ENCODE data around the gene ZBTB5. TPM values are rescaled to one million over a fixed set of nuclear protein-coding genes. Genes with fewer than 3 reads are reported as not detected.
A peak's percentile ranks its signal among the peaks of the same experiment; 100 is the strongest.

Gene ZBTB5
- total and polyA plus RNA-seq, 2 of the 13 experiments (the other 11 are each of a cell fraction or from before 2014, with no cell fraction given), result 12.5 to 20.5 TPM

DNA sequence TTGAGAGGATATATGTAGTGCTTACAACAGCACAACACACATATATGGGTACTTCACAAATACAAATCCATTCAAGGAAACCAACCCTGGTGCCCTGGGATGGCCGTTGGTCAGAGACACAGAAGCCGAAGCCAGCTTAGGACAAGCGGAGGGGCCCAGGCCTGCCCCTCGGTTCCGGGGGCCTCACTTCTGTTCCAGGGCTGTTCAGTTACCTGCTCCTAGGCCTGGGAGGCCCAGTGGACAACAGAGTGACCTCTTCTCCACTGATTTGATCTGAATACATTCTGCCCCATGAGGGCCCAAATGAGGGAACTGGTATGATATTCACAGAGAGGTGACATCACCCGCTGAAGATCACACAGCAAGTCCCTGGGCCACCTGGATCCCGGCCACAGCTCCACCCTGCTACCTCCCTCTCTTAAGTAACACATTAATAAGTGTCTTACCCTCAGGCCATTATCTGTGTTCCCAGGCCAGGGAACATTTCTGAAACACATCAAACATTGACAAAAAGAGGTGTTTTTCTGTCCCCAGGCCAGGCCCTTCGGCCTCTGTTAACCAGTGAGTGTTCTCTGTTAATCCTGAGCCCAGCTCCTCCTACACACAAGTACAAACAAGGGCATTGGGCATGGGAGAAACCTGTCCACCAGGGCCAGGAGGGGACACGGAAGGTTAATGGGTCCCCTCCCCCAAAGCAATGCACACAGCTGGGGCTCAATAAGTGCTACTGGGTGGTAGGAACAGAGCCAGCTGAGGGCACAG, 47.2 kb downstream of the ZBTB5 start (continued):
- TF ChIP-seq, protein P1, sequence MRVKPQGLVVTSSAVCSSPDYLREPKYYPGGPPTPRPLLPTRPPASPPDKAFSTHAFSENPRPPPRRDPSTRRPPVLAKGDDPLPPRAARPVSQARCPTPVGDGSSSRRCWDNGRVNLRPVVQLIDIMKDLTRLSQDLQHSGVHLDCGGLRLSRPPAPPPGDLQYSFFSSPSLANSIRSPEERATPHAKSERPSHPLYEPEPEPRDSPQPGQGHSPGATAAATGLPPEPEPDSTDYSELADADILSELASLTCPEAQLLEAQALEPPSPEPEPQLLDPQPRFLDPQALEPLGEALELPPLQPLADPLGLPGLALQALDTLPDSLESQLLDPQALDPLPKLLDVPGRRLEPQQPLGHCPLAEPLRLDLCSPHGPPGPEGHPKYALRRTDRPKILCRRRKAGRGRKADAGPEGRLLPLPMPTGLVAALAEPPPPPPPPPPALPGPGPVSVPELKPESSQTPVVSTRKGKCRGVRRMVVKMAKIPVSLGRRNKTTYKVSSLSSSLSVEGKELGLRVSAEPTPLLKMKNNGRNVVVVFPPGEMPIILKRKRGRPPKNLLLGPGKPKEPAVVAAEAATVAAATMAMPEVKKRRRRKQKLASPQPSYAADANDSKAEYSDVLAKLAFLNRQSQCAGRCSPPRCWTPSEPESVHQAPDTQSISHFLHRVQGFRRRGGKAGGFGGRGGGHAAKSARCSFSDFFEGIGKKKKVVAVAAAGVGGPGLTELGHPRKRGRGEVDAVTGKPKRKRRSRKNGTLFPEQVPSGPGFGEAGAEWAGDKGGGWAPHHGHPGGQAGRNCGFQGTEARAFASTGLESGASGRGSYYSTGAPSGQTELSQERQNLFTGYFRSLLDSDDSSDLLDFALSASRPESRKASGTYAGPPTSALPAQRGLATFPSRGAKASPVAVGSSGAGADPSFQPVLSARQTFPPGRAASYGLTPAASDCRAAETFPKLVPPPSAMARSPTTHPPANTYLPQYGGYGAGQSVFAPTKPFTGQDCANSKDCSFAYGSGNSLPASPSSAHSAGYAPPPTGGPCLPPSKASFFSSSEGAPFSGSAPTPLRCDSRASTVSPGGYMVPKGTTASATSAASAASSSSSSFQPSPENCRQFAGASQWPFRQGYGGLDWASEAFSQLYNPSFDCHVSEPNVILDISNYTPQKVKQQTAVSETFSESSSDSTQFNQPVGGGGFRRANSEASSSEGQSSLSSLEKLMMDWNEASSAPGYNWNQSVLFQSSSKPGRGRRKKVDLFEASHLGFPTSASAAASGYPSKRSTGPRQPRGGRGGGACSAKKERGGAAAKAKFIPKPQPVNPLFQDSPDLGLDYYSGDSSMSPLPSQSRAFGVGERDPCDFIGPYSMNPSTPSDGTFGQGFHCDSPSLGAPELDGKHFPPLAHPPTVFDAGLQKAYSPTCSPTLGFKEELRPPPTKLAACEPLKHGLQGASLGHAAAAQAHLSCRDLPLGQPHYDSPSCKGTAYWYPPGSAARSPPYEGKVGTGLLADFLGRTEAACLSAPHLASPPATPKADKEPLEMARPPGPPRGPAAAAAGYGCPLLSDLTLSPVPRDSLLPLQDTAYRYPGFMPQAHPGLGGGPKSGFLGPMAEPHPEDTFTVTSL (CRISPR knock-in tag; IDR thresholded peaks at IDR 0.05; ENCODE audit: borderline replicate concordance), result no peak
- TF ChIP-seq, protein P2, sequence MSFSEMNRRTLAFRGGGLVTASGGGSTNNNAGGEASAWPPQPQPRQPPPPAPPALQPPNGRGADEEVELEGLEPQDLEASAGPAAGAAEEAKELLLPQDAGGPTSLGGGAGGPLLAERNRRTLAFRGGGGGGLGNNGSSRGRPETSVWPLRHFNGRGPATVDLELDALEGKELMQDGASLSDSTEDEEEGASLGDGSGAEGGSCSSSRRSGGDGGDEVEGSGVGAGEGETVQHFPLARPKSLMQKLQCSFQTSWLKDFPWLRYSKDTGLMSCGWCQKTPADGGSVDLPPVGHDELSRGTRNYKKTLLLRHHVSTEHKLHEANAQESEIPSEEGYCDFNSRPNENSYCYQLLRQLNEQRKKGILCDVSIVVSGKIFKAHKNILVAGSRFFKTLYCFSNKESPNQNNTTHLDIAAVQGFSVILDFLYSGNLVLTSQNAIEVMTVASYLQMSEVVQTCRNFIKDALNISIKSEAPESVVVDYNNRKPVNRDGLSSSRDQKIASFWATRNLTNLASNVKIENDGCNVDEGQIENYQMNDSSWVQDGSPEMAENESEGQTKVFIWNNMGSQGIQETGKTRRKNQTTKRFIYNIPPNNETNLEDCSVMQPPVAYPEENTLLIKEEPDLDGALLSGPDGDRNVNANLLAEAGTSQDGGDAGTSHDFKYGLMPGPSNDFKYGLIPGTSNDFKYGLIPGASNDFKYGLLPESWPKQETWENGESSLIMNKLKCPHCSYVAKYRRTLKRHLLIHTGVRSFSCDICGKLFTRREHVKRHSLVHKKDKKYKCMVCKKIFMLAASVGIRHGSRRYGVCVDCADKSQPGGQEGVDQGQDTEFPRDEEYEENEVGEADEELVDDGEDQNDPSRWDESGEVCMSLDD (CRISPR knock-in tag; IDR thresholded peaks at IDR 0.05; ENCODE audit: borderline replicate concordance), result no peak
- TF ChIP-seq, protein P3, sequence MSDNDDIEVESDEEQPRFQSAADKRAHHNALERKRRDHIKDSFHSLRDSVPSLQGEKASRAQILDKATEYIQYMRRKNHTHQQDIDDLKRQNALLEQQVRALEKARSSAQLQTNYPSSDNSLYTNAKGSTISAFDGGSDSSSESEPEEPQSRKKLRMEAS (IDR thresholded peaks at IDR 0.05), result 0 out of 2 replicates have a peak, but pooled peaks have one; percentile 12
- TF ChIP-seq ZBTB7A (CRISPR knock-in tag; IDR thresholded peaks at IDR 0.05), result no peak
- no peak for TF ChIP-seq PHF20 (CRISPR knock-in tag; IDR thresholded peaks at IDR 0.05)
- TF ChIP-seq NR3C1 (CRISPR knock-in tag; IDR thresholded peaks at IDR 0.05), result no peak
- peak; percentile 9; the same call in 1 of the 2 replicates for TF ChIP-seq FOXO1 (CRISPR knock-in tag; IDR thresholded peaks at IDR 0.05)
- TF ChIP-seq, protein P4, sequence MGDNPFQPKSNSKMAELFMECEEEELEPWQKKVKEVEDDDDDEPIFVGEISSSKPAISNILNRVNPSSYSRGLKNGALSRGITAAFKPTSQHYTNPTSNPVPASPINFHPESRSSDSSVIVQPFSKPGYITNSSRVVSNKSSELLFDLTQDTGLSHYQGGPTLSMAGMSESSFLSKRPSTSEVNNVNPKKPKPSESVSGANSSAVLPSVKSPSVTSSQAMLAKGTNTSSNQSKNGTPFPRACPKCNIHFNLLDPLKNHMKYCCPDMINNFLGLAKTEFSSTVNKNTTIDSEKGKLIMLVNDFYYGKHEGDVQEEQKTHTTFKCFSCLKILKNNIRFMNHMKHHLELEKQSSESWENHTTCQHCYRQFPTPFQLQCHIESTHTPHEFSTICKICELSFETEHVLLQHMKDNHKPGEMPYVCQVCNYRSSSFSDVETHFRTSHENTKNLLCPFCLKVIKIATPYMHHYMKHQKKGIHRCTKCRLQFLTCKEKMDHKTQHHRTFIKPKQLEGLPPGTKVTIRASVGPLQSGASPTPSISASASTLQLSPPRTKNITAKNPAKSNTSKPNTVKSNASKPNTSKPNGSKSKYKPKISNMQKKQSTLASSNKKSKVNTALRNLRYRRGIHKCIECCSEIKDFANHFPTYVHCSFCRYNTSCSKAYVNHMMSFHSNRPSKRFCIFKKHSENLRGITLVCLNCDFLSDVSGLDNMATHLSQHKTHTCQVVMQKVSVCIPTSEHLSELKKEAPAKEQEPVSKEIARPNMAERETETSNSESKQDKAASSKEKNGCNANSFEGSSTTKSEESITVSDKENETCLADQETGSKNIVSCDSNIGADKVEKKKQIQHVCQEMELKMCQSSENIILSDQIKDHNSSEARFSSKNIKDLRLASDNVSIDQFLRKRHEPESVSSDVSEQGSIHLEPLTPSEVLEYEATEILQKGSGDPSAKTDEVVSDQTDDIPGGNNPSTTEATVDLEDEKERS (CRISPR knock-in tag; IDR thresholded peaks at IDR 0.05), result no peak
- TF ChIP-seq FOXP1 (IDR thresholded peaks at IDR 0.05), result no peak
- TF ChIP-seq FOXP1 (CRISPR knock-in tag; IDR thresholded peaks at IDR 0.05), result peak; percentile 39; the same call in 1 of the 2 replicates
- no peak for TF ChIP-seq ONECUT2 (CRISPR knock-in tag; IDR thresholded peaks at IDR 0.05)
- TF ChIP-seq EEA1 (CRISPR knock-in tag; IDR thresholded peaks at IDR 0.05; ENCODE audit: borderline replicate concordance), result no peak
- 0 out of 2 replicates have a peak, but pooled peaks have one; percentile 19 for TF ChIP-seq ERF (CRISPR knock-in tag; IDR thresholded peaks at IDR 0.05)
- no peak for TF ChIP-seq ZNF382 (CRISPR knock-in tag; IDR thresholded peaks at IDR 0.05; ENCODE audit: borderline replicate concordance)
- peak; percentile 37 for TF ChIP-seq PHF21A (CRISPR knock-in tag; IDR thresholded peaks at IDR 0.05)
- no peak for TF ChIP-seq GABPA (IDR thresholded peaks at IDR 0.05; ENCODE audit: low read depth, low read length)
- no peak for TF ChIP-seq GABPA (CRISPR knock-in tag; IDR thresholded peaks at IDR 0.05; ENCODE audit: low read depth)

Measured in HepG2 (cell line).